Neuron (in vitro differentiated cells): ENCODE measurements around the gene FAM184A.
"Not testable (repeated sequence)": the region's sequence is repeated elsewhere in the genome, so short reads cannot be mapped to it uniquely, and the experiment has no call there.

Source experiments
- H2AFZ ChIP-seq: one replicate; pipeline ENCODE4 v1.6.1; 2013; ENCODE audit warnings: low read depth, mild to moderate bottlenecking, inconsistent platforms, low read length, moderate library complexity
- H3K27me3 ChIP-seq: one replicate; pipeline ENCODE4 v1.6.1; 2013; ENCODE audit warnings: low read length; ENCODE audit not compliant: insufficient read depth
- H3K36me3 ChIP-seq: one replicate; pipeline ENCODE4 v1.6.1; 2013; ENCODE audit warnings: low read length; ENCODE audit not compliant: insufficient read depth
- H3K4me1 ChIP-seq: one replicate; pipeline ENCODE4 v1.6.1; 2013; ENCODE audit warnings: low read length; ENCODE audit not compliant: insufficient read depth
- H3K4me3 ChIP-seq: 2 replicates; pipeline ENCODE4 v1.5.1; 2013; ENCODE audit warnings: mild to moderate bottlenecking, low read length, moderate library complexity
- H3K9me3 ChIP-seq: one replicate; pipeline ENCODE4 v1.6.1; 2013; ENCODE audit warnings: low read length

Gene FAM184A

GRCh38 chr6:119012521-119012920, 65.9 kb downstream of the FAM184A start:
- H3K27me3 ChIP-seq = no peaks in the 10 kb centered on the region
- H2AFZ ChIP-seq = no peak overlapping the region
- H3K36me3 ChIP-seq = peaks cover 5% of the 10 kb centered on the region
- H3K9me3 ChIP-seq = peaks cover 5% of the 10 kb centered on the region
- no peak overlapping the region for H3K4me3 ChIP-seq
- no peaks in the 10 kb centered on the region for H3K4me1 ChIP-seq

- H3K4me3 ChIP-seq, H3K4me1 ChIP-seq, H3K9me3 ChIP-seq, H3K27me3 ChIP-seq, H2AFZ ChIP-seq, H3K36me3 ChIP-seq: not testable (repeated sequence)
Observed at GRCh38 chr6:119009266-119009665, 69.2 kb downstream of the FAM184A start.

- no peak overlapping the region for H2AFZ ChIP-seq
- no peaks in the 10 kb centered on the region for H3K27me3 ChIP-seq
- no peak overlapping the region for H3K4me3 ChIP-seq
- H3K36me3 ChIP-seq = peaks cover 7% of the 10 kb centered on the region
- no peaks in the 10 kb centered on the region for H3K4me1 ChIP-seq
- H3K9me3 ChIP-seq = peaks cover 2% of the 10 kb centered on the region
Observed at GRCh38 chr6:119006974-119007373, 71.5 kb downstream of the FAM184A start.

- Histone ChIP-seq H3K9me3 (no peaks in the 10 kb centered on the region), H3K36me3 (peaks cover 12% of the 10 kb centered on the region), H2AFZ (no peak overlapping the region), H3K27me3 (no peaks in the 10 kb centered on the region), H3K4me1 (no peaks in the 10 kb centered on the region), H3K4me3 (no peak overlapping the region)
Observed at GRCh38 chr6:119002069-119002468, 76.4 kb downstream of the FAM184A start.

- Histone ChIP-seq H3K36me3 (peaks cover 12% of the 10 kb centered on the region), H3K4me3 (no peak overlapping the region), H3K27me3 (no peaks in the 10 kb centered on the region), H3K9me3 (no peaks in the 10 kb centered on the region), H2AFZ (no peak overlapping the region), H3K4me1 (no peaks in the 10 kb centered on the region)
Observed at GRCh38 chr6:118999494-119000040, 78.9 kb downstream of the FAM184A start.

GRCh38 chr6:118997426-118997825, 81.0 kb downstream of the FAM184A start:
- H2AFZ ChIP-seq, H3K4me3 ChIP-seq, H3K36me3 ChIP-seq, H3K9me3 ChIP-seq, H3K4me1 ChIP-seq, H3K27me3 ChIP-seq: not testable (repeated sequence)

GRCh38 chr6:118996289-118996820, 82.1 kb downstream of the FAM184A start:
- H3K27me3 ChIP-seq = no peaks in the 10 kb centered on the region
- H2AFZ ChIP-seq = no peak overlapping the region
- H3K4me3 ChIP-seq = no peak overlapping the region
- no peaks in the 10 kb centered on the region for H3K9me3 ChIP-seq
- H3K4me1 ChIP-seq = no peaks in the 10 kb centered on the region
- H3K36me3 ChIP-seq = peaks cover 9% of the 10 kb centered on the region

GRCh38 chr6:118993803-118994251, 84.6 kb downstream of the FAM184A start:
- H3K27me3 ChIP-seq = no peaks in the 10 kb centered on the region
- no peaks in the 10 kb centered on the region for H3K9me3 ChIP-seq
- H3K36me3 ChIP-seq = peaks cover 5% of the 10 kb centered on the region
- no peak overlapping the region for H3K4me3 ChIP-seq
- no peak overlapping the region for H2AFZ ChIP-seq
- no peaks in the 10 kb centered on the region for H3K4me1 ChIP-seq

GRCh38 chr6:118993358-118993757, 85.1 kb downstream of the FAM184A start:
- Histone ChIP-seq H3K4me1 (no peaks in the 10 kb centered on the region), H3K36me3 (peaks cover under 1% of the 10 kb centered on the region), H2AFZ (no peak overlapping the region), H3K4me3 (no peak overlapping the region), H3K27me3 (no peaks in the 10 kb centered on the region), H3K9me3 (no peaks in the 10 kb centered on the region)

- Histone ChIP-seq H3K4me1 (no peaks in the 10 kb centered on the region), H2AFZ (no peak overlapping the region), H3K27me3 (no peaks in the 10 kb centered on the region), H3K4me3 (no peak overlapping the region), H3K36me3 (no peaks in the 10 kb centered on the region), H3K9me3 (no peaks in the 10 kb centered on the region)
Observed at GRCh38 chr6:118992186-118992795, 86.2 kb downstream of the FAM184A start.

- Histone ChIP-seq H3K27me3 (no peaks in the 10 kb centered on the region), H2AFZ (no peak overlapping the region), H3K4me3 (no peak overlapping the region), H3K4me1 (no peaks in the 10 kb centered on the region), H3K9me3 (no peaks in the 10 kb centered on the region), H3K36me3 (no peaks in the 10 kb centered on the region)
Observed at GRCh38 chr6:118986312-118986711, 92.2 kb downstream of the FAM184A start.

GRCh38 chr6:118985123-118985830, 93.2 kb downstream of the FAM184A start:
- H3K4me3 ChIP-seq = no peak overlapping the region
- H2AFZ ChIP-seq = no peak overlapping the region
- no peaks in the 10 kb centered on the region for H3K4me1 ChIP-seq
- no peaks in the 10 kb centered on the region for H3K9me3 ChIP-seq
- H3K27me3 ChIP-seq = no peaks in the 10 kb centered on the region
- no peaks in the 10 kb centered on the region for H3K36me3 ChIP-seq

GRCh38 chr6:118984342-118984741, 94.1 kb downstream of the FAM184A start:
- no peaks in the 10 kb centered on the region for H3K4me1 ChIP-seq
- H3K27me3 ChIP-seq = no peaks in the 10 kb centered on the region
- no peaks in the 10 kb centered on the region for H3K36me3 ChIP-seq
- H2AFZ ChIP-seq = no peak overlapping the region
- no peak overlapping the region for H3K4me3 ChIP-seq
- no peaks in the 10 kb centered on the region for H3K9me3 ChIP-seq
